ENCODE measurements around the gene PICALM.

The PICALM gene

GRCh38 chr11:86050196-86050709 lies 18.6 kb downstream of the PICALM start:
- DNase-seq (ENCODE audit: low read depth in 2 of 2): no peak

- DNase-seq (ENCODE audit: low read depth in 2 of 2): no peak
Observed at GRCh38 chr11:86047275-86047991, 21.5 kb downstream of the PICALM start.

DNA sequence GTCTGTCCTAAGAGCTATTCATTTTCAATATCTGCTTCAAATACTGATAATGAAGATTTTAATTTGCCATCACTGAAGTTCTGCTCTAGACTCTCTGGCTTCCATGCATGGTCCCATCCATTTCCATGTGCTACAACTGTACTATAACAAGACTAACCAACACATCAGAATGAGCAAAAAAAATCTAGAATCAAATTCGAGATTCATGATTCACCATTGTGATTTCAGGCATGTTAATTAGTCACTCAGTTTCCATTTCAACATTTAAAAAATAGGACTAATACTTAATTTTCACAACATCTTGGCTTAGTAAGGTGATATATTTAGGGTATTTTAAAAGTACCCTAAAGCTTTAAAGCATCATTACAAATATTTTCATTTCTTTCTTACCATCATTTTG lies 22.8 kb downstream of the PICALM start:
- DNase-seq (ENCODE audit: low read depth in 2 of 2): no peak

GRCh38 chr11:86043765-86044503 lies 24.9 kb downstream of the PICALM start:
- no peak for DNase-seq (ENCODE audit: low read depth in 2 of 2)

- no peak for DNase-seq (ENCODE audit: low read depth in 2 of 2)
Observed at GRCh38 chr11:86041975-86042378, 26.9 kb downstream of the PICALM start.

GRCh38 chr11:86040919-86041850 lies 27.7 kb downstream of the PICALM start:
- no peak for DNase-seq (ENCODE audit: low read depth in 2 of 2)

DNA sequence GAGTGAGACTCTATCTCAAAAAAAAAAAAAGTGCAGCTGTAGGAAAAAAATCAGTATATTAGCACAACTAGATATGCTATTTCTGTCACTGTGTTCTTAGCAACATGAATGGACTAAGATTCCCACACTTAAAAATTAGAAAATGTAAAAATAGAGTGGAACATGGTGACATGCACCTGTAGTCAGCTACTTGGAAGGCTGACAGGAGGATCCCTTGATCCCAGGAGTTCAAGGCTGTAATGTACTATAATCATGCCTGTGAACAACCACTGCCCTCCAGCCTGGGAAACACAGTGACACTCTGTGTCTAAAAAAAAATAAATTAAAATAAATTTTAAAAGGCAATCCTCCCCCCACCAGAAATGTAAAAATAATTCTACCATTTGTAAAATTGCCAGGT lies 29.8 kb downstream of the PICALM start:
- DNase-seq (ENCODE audit: low read depth in 2 of 2): no peak

- DNase-seq (ENCODE audit: low read depth in 2 of 2): no peak
Observed at GRCh38 chr11:86037743-86038142, 31.1 kb downstream of the PICALM start.

GRCh38 chr11:86035920-86036319 lies 33.0 kb downstream of the PICALM start:
- DNase-seq (ENCODE audit: low read depth in 2 of 2): no peak

- no peak for DNase-seq (ENCODE audit: low read depth in 2 of 2)
Observed at GRCh38 chr11:86035164-86035563, 33.7 kb downstream of the PICALM start.

- no peak for DNase-seq (ENCODE audit: low read depth in 2 of 2)
Observed at GRCh38 chr11:86034710-86035109, 34.2 kb downstream of the PICALM start.

DNA sequence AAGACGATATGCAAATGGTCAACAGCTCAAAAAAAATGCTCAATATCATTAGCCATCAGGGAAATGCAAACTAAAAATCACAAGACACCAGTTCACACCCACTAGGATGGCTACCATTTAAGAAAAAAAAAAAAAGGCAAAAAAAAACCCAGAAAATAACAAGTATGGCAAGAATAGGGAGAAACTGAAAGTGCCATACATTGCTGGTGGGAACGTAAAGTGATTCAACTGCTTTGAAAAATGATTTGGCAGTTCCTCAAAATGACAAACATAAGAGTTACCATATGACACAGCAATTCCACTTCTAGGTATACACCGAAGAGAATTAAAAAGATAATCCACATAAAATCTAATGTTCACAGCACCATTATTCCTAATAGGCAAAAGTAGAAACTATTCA lies 47.5 kb downstream of the PICALM start:
- no peak for DNase-seq (ENCODE audit: low read depth in 2 of 2)

DNA sequence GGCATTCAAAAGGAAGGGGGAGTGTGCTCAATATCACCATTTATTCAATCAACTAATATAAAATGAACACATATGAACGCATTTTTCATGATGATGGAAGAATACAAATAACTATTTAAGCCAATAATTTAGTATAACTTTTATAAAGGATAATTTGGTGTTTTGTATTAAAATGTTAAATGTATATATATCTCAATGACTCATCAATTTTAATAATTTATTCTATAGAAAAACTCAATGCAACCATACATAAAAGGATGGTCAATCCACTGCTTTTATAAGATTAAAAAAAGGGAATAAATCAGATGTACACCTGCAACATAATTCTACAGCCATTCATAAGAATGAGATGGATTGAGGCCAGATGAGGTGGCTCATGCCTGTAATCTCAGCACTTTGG lies 50.6 kb downstream of the PICALM start:
- DNase-seq (ENCODE audit: low read depth in 2 of 2): no peak

GRCh38 chr11:86016451-86016850 lies 52.4 kb downstream of the PICALM start:
- DNase-seq (ENCODE audit: low read depth in 2 of 2): no peak

DNA sequence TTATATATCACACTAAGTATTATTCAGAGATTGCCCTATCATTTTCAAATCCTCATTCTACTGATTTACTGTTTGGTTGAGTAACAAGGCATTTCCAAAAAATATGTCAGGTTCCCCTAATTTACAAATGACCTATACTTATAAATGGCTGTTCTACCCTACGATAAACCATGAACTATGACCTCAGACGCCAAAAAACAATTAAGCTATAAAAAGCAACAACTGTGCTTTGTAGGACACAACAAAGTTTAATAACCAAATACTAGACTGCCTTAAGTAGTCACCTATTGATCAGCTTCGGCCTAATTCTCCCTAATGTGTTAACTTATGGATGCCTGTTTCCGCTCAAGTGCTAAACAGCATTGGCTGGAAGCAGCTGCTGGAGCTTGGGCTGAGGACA lies 53.2 kb downstream of the PICALM start:
- no peak for DNase-seq (ENCODE audit: low read depth in 2 of 2)

DNA sequence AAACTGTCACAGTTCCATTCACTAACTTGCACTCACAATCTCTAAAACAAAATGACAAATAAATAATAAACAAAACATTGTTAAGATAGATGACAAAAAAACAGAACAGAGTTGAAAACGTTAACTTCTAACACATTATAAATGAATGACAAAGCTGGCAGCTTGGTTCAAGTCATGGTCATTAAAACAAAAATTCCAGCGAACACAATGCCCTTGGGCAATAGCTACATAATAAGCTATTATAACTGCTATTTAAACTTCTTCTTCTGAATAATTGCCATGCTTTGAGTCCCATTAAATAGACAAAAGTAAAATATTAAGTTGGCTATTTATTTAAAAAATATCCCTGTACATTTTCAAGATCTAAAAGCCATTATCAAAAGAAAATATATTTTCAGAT lies 54.7 kb downstream of the PICALM start:
- DNase-seq (ENCODE audit: low read depth in 2 of 2): no peak

DNA sequence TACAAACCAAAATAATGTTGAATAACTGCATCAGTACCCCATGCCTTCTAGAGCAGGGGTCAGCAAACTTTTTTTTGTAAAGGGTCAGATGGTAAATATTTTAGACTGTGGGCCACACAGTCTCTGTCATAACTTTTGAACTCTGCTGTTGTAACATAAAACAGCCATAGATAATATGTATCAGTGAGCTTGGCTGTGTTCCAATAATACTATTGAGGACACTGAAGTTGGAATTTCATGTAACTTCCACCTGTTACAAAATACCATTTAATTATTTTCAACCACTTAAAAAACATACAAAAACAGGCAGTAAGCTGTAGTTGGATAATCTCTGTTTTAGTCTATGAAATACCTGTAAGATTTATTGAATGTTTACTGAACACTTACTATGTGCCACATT lies 55.2 kb downstream of the PICALM start:
- DNase-seq (ENCODE audit: low read depth in 2 of 2): no peak

DNA sequence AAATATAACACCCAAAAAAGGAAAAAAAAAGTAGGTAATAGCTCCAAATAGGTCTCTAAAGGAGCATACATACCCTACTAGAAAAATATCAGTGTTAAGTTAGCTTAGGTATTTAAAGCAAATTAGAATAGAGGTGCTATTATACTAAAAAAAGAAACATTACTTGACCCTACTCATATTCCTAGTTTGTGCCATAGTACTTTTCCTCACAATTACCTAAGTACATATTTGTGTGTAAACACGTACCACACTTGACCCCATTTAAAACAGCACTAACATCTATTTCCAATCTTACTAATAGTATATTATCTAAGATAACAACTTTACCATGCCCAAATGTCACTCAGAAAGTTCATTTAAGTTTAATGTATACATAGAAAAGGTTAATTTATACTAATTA lies 57.7 kb downstream of the PICALM start:
- no peak for DNase-seq (ENCODE audit: low read depth in 2 of 2)

DNA sequence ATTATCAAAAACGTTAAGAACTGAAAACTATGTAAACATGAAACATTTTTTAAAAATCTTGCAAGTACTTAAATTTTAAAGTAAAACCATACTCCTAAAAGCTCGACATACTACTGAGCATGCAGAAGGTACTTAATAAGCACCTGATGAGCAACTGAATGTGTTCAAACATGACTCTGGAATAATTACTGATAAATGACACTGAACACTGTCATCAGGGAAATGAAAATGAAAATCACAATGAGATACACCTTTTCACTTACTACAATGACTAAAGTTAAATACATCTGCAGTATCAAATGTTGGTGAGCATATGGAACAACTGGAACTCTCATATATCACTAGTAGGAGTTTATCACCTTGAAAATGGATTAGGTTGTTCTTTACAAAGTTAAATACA lies 65.2 kb downstream of the PICALM start:
- no peak for DNase-seq (ENCODE audit: low read depth in 2 of 2)

DNA sequence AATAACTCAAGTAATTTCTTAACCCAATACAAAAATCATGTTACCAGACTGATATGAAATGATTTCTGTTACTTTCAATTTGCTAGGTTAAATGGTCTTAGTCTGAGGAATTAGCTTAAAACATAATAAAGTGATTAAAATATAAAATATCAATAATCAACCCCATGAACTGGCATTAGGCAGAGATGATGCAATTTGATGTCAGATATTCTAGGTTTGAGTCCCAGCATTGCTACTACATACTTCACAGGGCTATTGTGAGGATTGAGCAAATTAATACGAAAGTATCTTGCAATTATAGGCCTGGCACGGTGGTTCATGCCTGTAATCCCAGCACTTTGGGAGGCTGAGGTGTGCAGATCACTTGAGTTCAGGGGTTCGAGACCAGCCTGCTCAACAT lies 66.5 kb downstream of the PICALM start:
- no peak for DNase-seq (ENCODE audit: low read depth in 2 of 2)

GRCh38 chr11:85991508-85991907 lies 77.4 kb downstream of the PICALM start:
- DNase-seq (ENCODE audit: low read depth in 2 of 2): no peak

- DNase-seq (ENCODE audit: low read depth in 2 of 2): no peak
Observed at GRCh38 chr11:85989746-85990145, 79.1 kb downstream of the PICALM start.
